CD4-positive, alpha-beta T cell treated with Interferon alpha-2 for 1 hour (primary cell): ENCODE data around the gene FOSB.

Experiments
- DNase-seq, 2 donors: peaks; one replicate each; pipeline ENCODE4 v3.0.0-alpha.2; 2020 to 2022

The FOSB gene

GRCh38 chr19:45485305-45486077, 17.7 kb downstream of the FOSB start:
- peak; percentile 96 to 97 for DNase-seq

- no peak for DNase-seq
These were observed 20.9 kb downstream of the FOSB start for GRCh38 chr19:45488708-45489107.

GRCh38 chr19:45489216-45489855, 21.5 kb downstream of the FOSB start:
- DNase-seq, result no peak

- no peak for DNase-seq
These were observed 24.4 kb downstream of the FOSB start for GRCh38 chr19:45492137-45492626.

- no peak for DNase-seq
These were observed 25.1 kb downstream of the FOSB start for GRCh38 chr19:45492627-45493470.

- no peak for DNase-seq
These were observed 26.6 kb downstream of the FOSB start for GRCh38 chr19:45494261-45494916.

- DNase-seq, result no peak
These were observed 27.4 kb downstream of the FOSB start for GRCh38 chr19:45495178-45495577.

- peak; percentile 13 to 54 for DNase-seq
These were observed 28.7 kb downstream of the FOSB start for GRCh38 chr19:45496349-45496953.

GRCh38 chr19:45497791-45498190, 30.0 kb downstream of the FOSB start:
- DNase-seq, result no peak

GRCh38 chr19:45498411-45499195, 30.8 kb downstream of the FOSB start, which contains the start of gene PPM1N:
PPM1N (plus strand) TSS chr19:45498443; CDS start chr19:45498473, 30 bp downstream.
- peak; percentile 66 to 75 for DNase-seq

GRCh38 chr19:45499196-45500180, 31.7 kb downstream of the FOSB start:
- peak; percentile 72 to 79 for DNase-seq

- no peak for DNase-seq
These were observed 33.3 kb downstream of the FOSB start for GRCh38 chr19:45500918-45501729.

- no peak for DNase-seq
These were observed 33.9 kb downstream of the FOSB start for GRCh38 chr19:45501730-45502014.

- no peak for DNase-seq
These were observed 34.3 kb downstream of the FOSB start for GRCh38 chr19:45502111-45502510.

GRCh38 chr19:45503909-45504308, 36.1 kb downstream of the FOSB start:
- no peak for DNase-seq

- DNase-seq, result no peak
These were observed 37.6 kb downstream of the FOSB start for GRCh38 chr19:45505151-45505995.

GRCh38 chr19:45505996-45506245, 38.1 kb downstream of the FOSB start:
- DNase-seq, result no peak

GRCh38 chr19:45506246-45506988, 38.6 kb downstream of the FOSB start:
- peak; percentile 94 to 96 for DNase-seq
